ENCODE measurements around the gene SIRT4.

- TF ChIP-seq CTCF (IDR thresholded peaks at IDR 0.05 in 4 of 5, conservative IDR thresholded peaks at IDR 0.05 in 1 of 5) (no peak), POLR2A (IDR thresholded peaks at IDR 0.05) (no peak)
Observed at GRCh38 chr12:120357104-120357503, 55.0 kb downstream of the SIRT4 start.

All from gastrocnemius medialis (tissue), 4 donors.